Keratinocyte (primary cell): ENCODE measurements around the gene MRPL44. TPM values are rescaled to one million over a fixed set of nuclear protein-coding genes. Genes with fewer than 3 reads are reported as not detected.

Source experiments
- DNase-seq: peaks from one replicate; pipeline ENCODE4 v3.0.0-alpha.2; 2011; ENCODE audit warnings: low read depth, missing footprints, low spot score
- FAIRE-seq: peaks from 2 replicates; lab custom pipeline; 2011; peaks lifted over from hg19 to GRCh38; lab: Jason Lieb, UNC
- H2AFZ ChIP-seq: 2 replicates; pipeline ENCODE4 v1.6.0; 2012; ENCODE audit warnings: low read length, control low read depth, inconsistent platforms; ENCODE audit not compliant: control insufficient read depth
- H3K27ac ChIP-seq: 2 replicates; pipeline ENCODE4 v1.5.1; 2011; ENCODE audit warnings: low read length; ENCODE audit not compliant: control insufficient read depth, insufficient read depth
- H3K27me3 ChIP-seq: 3 replicates; pipeline ENCODE4 v1.6.0; 2011; ENCODE audit warnings: low read length; ENCODE audit not compliant: control insufficient read depth, insufficient read depth; ENCODE audit errors: extremely low read depth
- H3K36me3 ChIP-seq, 2 experiments: 2 replicates in 1 of 2; 3 replicates in 1 of 2; pipeline ENCODE4 v1.5.1; 2011; ENCODE audit warnings: low read length in 2 of 2, mild to moderate bottlenecking in 1 of 2; ENCODE audit not compliant: control insufficient read depth in 2 of 2, insufficient read depth in 2 of 2; ENCODE audit errors: extremely low read depth in 1 of 2
- H3K4me1 ChIP-seq: 3 replicates; pipeline ENCODE4 v1.5.1; 2011; ENCODE audit warnings: low read length; ENCODE audit not compliant: control insufficient read depth, insufficient read depth; ENCODE audit errors: extremely low read depth
- H3K4me2 ChIP-seq: 3 replicates; pipeline ENCODE4 v1.6.0; 2011; ENCODE audit warnings: low read depth, low read length; ENCODE audit not compliant: control insufficient read depth, insufficient read depth; ENCODE audit errors: extremely low read depth
- H3K4me3 ChIP-seq, 3 experiments: fragments of 200-600 bp in 1 of 3; sonication (generic) in 1 of 3; 2 replicates in 2 of 3; 3 replicates in 1 of 3; pipeline ENCODE4 v1.5.1; 2011 to 2016; ENCODE audit warnings: low read length in 3 of 3, mild to moderate bottlenecking in 3 of 3, control low read depth in 2 of 3, inconsistent platforms in 1 of 3, low read depth in 1 of 3, mixed read lengths in 1 of 3, mixed run types in 1 of 3, moderate library complexity in 1 of 3; ENCODE audit not compliant: control insufficient read depth in 2 of 3, insufficient read depth in 2 of 3; ENCODE audit errors: extremely low read depth in 1 of 3
- H3K79me2 ChIP-seq: 2 replicates; pipeline ENCODE4 v1.6.0; 2012; ENCODE audit warnings: low read length; ENCODE audit not compliant: control insufficient read depth, insufficient read depth
- H3K9ac ChIP-seq: 3 replicates; pipeline ENCODE4 v1.6.0; 2011; ENCODE audit warnings: low read length; ENCODE audit not compliant: control insufficient read depth, insufficient read depth; ENCODE audit errors: extremely low read depth
- H3K9me1 ChIP-seq: 3 replicates; pipeline ENCODE4 v1.6.0; 2011; ENCODE audit warnings: low read length; ENCODE audit not compliant: control insufficient read depth, insufficient read depth; ENCODE audit errors: extremely low read depth
- H3K9me3 ChIP-seq: 2 replicates; pipeline ENCODE4 v1.5.1; 2012; ENCODE audit warnings: low read depth, low read length; ENCODE audit not compliant: control insufficient read depth
- H4K20me1 ChIP-seq: 3 replicates; pipeline ENCODE4 v1.6.0; 2011; ENCODE audit warnings: low read length; ENCODE audit not compliant: control insufficient read depth, insufficient read depth; ENCODE audit errors: extremely low read depth
- EZH2 ChIP-seq: IDR thresholded peaks from one replicate; pipeline ENCODE4 v1.6.1; 2012; ENCODE audit warnings: inconsistent platforms, mild to moderate bottlenecking, low read length, moderate library complexity
- dilution Hi-C: fragments of 300-500 bp; cut with MboI; formaldehyde crosslinking; loops from one replicate; pipeline ENCODE4 v1.7.0; 2020; ENCODE audit warnings: low sequenced_read_pairs; ENCODE audit not compliant: extremely low pct_ligation_motif_present
- polyA plus RNA-seq, 5 experiments: library from polyadenylated mRNA; depleted of rRNA in 3 of 5; stranded (reverse) in 3 of 5; stranded (forward) in 1 of 5; unstranded in 1 of 5; fragments of >200 nt; gene quantifications; 1 replicate in 1 of 5; 2 replicates in 3 of 5; 3 replicates in 1 of 5; pipeline versions ENCODE4 v1.2.1 to v1.2.3, GENCODE V29; 2011 to 2012; ENCODE audit warnings: missing spikeins in 2 of 5, low read depth in 1 of 5, low replicate concordance in 1 of 5
- TF ChIP-seq, protein P1 (sequence below), 3 experiments: IDR thresholded peaks in 1 of 3; conservative IDR thresholded peaks in 1 of 3; optimal IDR thresholded peaks in 1 of 3; 2 replicates in 2 of 3; 3 replicates in 1 of 3; pipeline versions ENCODE3 to v1.5.1; 2011; ENCODE audit warnings: low read length in 3 of 3, mild to moderate bottlenecking in 3 of 3, moderate library complexity in 2 of 3, control low read depth in 1 of 3, inconsistent platforms in 1 of 3; ENCODE audit not compliant: insufficient read depth in 2 of 3; ENCODE audit errors: extremely low read depth in 1 of 3

Gene MRPL44
- polyA plus RNA-seq, 1 donor (not counting 4 experiments of a cell fraction or from before 2014, with no cell fraction given): 27.1 TPM

GRCh38 chr2:223947711-223948205 lies 9.5 kb upstream of the MRPL44 start:
- Histone ChIP-seq H2AFZ (peak overlapping the region; percentile 37), H3K27ac (no peak overlapping the region), H3K27me3 (no peaks in the 10 kb centered on the region), H3K79me2 (peaks cover 22% of the 10 kb centered on the region), H3K9me1 (no peaks in the 10 kb centered on the region), H3K4me1 (peaks cover 10% of the 10 kb centered on the region), H3K9me3 (no peaks in the 10 kb centered on the region), H3K36me3 (no peaks in the 10 kb centered on the region), H3K9ac (no peak overlapping the region), H3K4me3 (no peak overlapping the region), H3K4me2 (no peak overlapping the region), H4K20me1 (no peaks in the 10 kb centered on the region)
- no peak for TF ChIP-seq EZH2
- TF ChIP-seq, protein P1, sequence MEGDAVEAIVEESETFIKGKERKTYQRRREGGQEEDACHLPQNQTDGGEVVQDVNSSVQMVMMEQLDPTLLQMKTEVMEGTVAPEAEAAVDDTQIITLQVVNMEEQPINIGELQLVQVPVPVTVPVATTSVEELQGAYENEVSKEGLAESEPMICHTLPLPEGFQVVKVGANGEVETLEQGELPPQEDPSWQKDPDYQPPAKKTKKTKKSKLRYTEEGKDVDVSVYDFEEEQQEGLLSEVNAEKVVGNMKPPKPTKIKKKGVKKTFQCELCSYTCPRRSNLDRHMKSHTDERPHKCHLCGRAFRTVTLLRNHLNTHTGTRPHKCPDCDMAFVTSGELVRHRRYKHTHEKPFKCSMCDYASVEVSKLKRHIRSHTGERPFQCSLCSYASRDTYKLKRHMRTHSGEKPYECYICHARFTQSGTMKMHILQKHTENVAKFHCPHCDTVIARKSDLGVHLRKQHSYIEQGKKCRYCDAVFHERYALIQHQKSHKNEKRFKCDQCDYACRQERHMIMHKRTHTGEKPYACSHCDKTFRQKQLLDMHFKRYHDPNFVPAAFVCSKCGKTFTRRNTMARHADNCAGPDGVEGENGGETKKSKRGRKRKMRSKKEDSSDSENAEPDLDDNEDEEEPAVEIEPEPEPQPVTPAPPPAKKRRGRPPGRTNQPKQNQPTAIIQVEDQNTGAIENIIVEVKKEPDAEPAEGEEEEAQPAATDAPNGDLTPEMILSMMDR (optimal IDR thresholded peaks at IDR 0.05 in 1 of 3, IDR thresholded peaks at IDR 0.05 in 1 of 3, conservative IDR thresholded peaks at IDR 0.05 in 1 of 3; ENCODE audit: extremely low read depth in 1 of 3, insufficient read depth in 2 of 3, low read length in 3 of 3): no peak
- no peak for FAIRE-seq
- dilution Hi-C loops: no loop called here
- no peak for DNase-seq

DNA sequence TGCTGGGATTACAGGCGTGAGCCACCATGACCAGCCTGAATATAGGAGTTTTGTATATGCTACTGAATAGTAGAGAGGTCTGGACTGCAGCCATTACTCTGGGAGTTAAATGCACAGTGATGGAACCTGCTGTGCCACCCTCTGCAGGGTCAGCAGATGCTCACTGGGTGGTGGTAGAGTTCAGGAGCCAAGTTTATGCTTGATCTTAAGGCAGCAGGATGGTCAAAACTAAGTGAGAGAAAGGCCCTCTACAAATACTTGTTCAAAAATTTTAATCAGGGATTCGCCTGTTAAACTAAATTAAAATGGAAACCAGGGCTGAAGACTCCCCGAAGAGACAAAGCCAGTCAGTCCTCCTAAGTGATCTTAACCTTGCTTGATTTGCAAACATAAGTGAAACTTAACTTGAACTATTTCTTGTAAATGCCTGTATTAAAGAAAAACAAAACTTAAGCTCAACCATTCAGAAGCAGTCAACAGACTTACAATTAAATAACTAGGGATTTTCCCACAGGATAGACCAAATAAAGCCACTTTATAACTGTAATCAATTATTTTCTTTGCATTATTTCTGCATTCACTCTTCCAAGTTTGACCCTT lies 7.9 kb upstream of the MRPL44 start:
- no peaks in the 10 kb centered on the region for H3K9me3 ChIP-seq
- TF ChIP-seq, protein P1 (optimal IDR thresholded peaks at IDR 0.05 in 1 of 3, IDR thresholded peaks at IDR 0.05 in 1 of 3, conservative IDR thresholded peaks at IDR 0.05 in 1 of 3; ENCODE audit: extremely low read depth in 1 of 3, insufficient read depth in 2 of 3, low read length in 3 of 3): no peak
- TF ChIP-seq EZH2: no peak
- H3K27ac ChIP-seq: no peak overlapping the region
- no peaks in the 10 kb centered on the region for H4K20me1 ChIP-seq
- no peak overlapping the region for H3K4me2 ChIP-seq
- H3K4me1 ChIP-seq: peaks cover 2% of the 10 kb centered on the region
- no peaks in the 10 kb centered on the region for H3K9me1 ChIP-seq
- DNase-seq: no peak
- no peaks in the 10 kb centered on the region for H3K36me3 ChIP-seq
- dilution Hi-C loops: no loop called here
- no peak overlapping the region for H3K9ac ChIP-seq
- no peak overlapping the region for H3K4me3 ChIP-seq
- FAIRE-seq: no peak
- H3K27me3 ChIP-seq: no peaks in the 10 kb centered on the region
- H3K79me2 ChIP-seq: peaks cover 8% of the 10 kb centered on the region
- no peak overlapping the region for H2AFZ ChIP-seq
